Kidney epithelial cell (primary cell): ENCODE results near the gene ITSN2. TPM values are rescaled to one million over a fixed set of nuclear protein-coding genes. Genes with fewer than 3 reads are reported as not detected.

ENCODE experiments used
- DNase-seq: peaks from one replicate; pipeline ENCODE4 v3.0.0-alpha.2; 2010; ENCODE audit warnings: low read depth
- H3K27me3 ChIP-seq: 2 replicates; pipeline ENCODE4 v1.6.0; 2011; ENCODE audit warnings: low read length; ENCODE audit not compliant: control insufficient read depth, insufficient read depth
- H3K36me3 ChIP-seq: 2 replicates; pipeline ENCODE4 v1.5.1; 2011; ENCODE audit warnings: low read length; ENCODE audit not compliant: control insufficient read depth, insufficient read depth
- H3K4me3 ChIP-seq: 2 replicates; pipeline ENCODE4 v1.5.1; 2011; ENCODE audit warnings: low read depth, mild to moderate bottlenecking, control low read depth, low read length
- CTCF ChIP-seq: IDR thresholded peaks from 2 replicates; pipeline ENCODE4 v1.5.1; 2011; ENCODE audit warnings: mild to moderate bottlenecking, moderate library complexity, low read length, control low read depth, inconsistent platforms; ENCODE audit not compliant: insufficient read depth, poor library complexity, severe bottlenecking
- total RNA-seq: library from RNA; depleted of rRNA; stranded (reverse); fragments of >200 nt; gene quantifications from 2 replicates; pipeline ENCODE4 v1.2.3, GENCODE V29; 2015

ITSN2 gene
- total RNA-seq, 1 donor from 2014 or later: 23.0 TPM

DNA sequence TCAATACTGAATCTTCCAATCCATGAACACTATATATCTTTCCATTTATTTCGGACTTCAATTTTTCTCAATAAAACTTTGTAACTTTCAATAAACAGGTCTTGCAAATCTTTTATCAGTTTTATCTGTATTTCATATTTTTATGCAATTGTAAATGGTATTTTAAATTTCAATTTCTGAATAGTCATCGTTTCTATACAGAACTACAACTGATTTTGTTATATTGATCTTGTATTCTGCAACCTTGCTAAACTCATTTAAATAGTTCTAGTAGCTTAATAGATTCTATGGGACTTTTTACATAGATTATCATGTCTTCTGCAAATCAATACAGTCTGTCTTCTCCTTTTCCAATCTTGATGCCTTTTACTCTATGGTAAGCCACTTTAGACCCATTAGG lies 95.1 kb downstream of the ITSN2 start:
- no peak for DNase-seq
- TF ChIP-seq CTCF: no peak
- Histone ChIP-seq H3K36me3 (no peaks in the 10 kb centered on the region), H3K27me3 (no peaks in the 10 kb centered on the region), H3K4me3 (no peak overlapping the region)

DNA sequence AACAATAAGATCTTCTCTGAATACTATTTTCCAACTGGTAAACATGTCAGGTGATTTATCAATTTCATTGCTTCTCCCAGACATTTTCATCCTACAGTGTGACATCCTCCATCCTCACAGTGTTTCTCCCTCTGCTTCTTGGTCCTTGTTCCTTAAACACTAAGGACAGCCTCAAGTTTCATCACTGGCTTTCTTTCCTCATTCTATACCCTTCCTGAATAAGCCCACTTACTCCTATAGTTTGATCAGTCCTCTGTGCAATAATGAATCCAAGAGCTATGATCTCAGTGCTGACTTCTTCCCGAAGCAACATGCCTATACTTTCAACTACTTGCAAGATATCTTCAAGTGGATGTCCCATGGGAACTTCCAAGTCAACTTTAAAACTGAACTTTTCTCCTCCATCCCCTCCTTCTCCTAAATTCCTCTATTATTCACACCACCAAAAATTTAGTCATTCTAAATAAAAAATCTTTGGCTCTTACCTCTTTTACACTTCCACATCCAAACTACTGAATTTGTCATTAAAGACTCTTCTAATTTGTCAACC lies 97.8 kb downstream of the ITSN2 start:
- TF ChIP-seq CTCF: no peak

DNA sequence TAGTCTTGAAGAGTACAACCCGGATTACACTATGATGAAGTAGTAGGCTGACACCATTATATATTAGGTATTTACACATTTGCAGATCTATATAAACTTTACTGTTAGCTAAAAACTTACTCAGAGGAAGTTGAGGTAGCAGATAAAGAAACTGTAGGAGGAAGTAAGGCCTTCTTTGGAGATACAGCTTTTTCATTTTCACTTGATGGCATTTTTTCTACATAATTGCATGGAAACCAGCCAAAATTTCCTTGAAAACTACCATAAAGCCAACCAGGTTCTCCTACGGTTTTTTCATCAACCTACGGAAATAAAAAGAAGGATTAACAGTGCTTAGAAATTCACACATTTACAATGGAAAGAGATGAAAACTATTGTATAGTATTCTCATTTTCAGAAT lies 98.9 kb downstream of the ITSN2 start:
- DNase-seq: no peak
- H3K4me3 ChIP-seq: no peak overlapping the region

More for the DNA sequence above, 97.8 kb downstream of the ITSN2 start:
- H3K4me3 ChIP-seq: no peak overlapping the region
- H3K27me3 ChIP-seq: no peaks in the 10 kb centered on the region
- no peaks in the 10 kb centered on the region for H3K36me3 ChIP-seq
- DNase-seq: no peak

DNA sequence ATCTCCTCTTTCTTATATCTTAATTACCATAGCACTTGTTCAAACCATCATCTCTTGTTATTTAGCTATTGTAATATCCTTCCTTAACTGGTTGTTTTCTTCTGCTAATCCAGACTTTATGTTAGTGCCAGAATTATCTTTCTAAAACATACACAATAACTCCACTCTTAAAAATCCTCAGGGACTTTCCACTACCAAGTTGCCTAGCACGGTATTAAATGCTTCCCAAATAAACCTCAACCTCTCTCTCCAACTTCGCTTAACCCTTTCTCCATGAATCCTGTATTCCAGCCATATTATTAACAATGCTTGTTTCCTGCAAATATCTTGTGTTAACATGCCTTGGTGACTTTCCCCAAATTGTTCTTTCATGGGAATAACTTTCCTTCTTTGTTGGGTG lies 101.0 kb downstream of the ITSN2 start:
- no peak for DNase-seq
- no peak for TF ChIP-seq CTCF
- H3K4me3 ChIP-seq: no peak overlapping the region
- no peaks in the 10 kb centered on the region for H3K36me3 ChIP-seq
- H3K27me3 ChIP-seq: no peaks in the 10 kb centered on the region

More for the DNA sequence above, 98.9 kb downstream of the ITSN2 start:
- no peaks in the 10 kb centered on the region for H3K36me3 ChIP-seq
- no peak for TF ChIP-seq CTCF
- no peaks in the 10 kb centered on the region for H3K27me3 ChIP-seq

DNA sequence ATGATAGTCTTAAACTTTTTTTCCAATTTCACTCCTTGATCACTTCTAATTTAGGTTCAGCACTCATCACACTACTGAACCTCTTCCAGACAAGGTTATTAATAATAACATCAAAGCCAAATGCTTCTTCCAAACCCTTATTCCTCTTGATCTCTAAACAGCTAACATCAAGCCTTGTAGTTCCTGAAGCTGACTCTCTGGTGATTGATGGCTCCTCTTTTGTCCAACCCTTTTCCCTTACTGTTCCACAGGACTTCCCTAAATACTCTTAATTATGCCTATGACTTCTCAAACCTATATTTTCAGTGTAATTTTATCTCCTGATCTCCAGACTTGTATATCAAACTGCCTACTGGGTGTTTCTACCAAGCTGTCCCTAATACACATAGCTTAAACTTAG lies 101.6 kb downstream of the ITSN2 start:
- H3K36me3 ChIP-seq: no peaks in the 10 kb centered on the region
- no peak for DNase-seq
- TF ChIP-seq CTCF: no peak
- H3K4me3 ChIP-seq: no peak overlapping the region
- no peaks in the 10 kb centered on the region for H3K27me3 ChIP-seq

GRCh38 chr2:24253303-24253919 lies 106.9 kb downstream of the ITSN2 start:
- Histone ChIP-seq H3K36me3 (no peaks in the 10 kb centered on the region), H3K4me3 (no peak overlapping the region), H3K27me3 (no peaks in the 10 kb centered on the region)
- DNase-seq: no peak
- no peak for TF ChIP-seq CTCF
